Testis (tissue), 3 donors: ENCODE measurements around the gene SVIL. TPM values are rescaled to one million over a fixed set of nuclear protein-coding genes. Genes with fewer than 3 reads are reported as not detected.
"Not testable (repeated sequence)": the region's sequence is repeated elsewhere in the genome, so short reads cannot be mapped to it uniquely, and the experiment has no call there.

Experiments
- DNase-seq: peaks from one replicate; pipeline ENCODE4 v3.0.0-alpha.2; 2019
- H3K27ac ChIP-seq, 2 donors: fragments of 200-600 bp; sonication (generic); one replicate each; pipeline ENCODE4 v1.5.1; 2019
- H3K27me3 ChIP-seq: fragments of 200-600 bp; sonication (generic); one replicate; pipeline ENCODE4 v1.5.1; 2019
- H3K36me3 ChIP-seq: fragments of 200-600 bp; sonication (generic); one replicate; pipeline ENCODE4 v1.5.1; 2017; ENCODE audit warnings: low read depth; ENCODE audit errors: missing control alignments
- H3K4me1 ChIP-seq: fragments of 200-600 bp; sonication (generic); one replicate; pipeline ENCODE4 v1.5.1; 2019
- H3K4me3 ChIP-seq, 2 donors: fragments of 200-600 bp; sonication (generic); one replicate each; pipeline ENCODE4 v1.5.1; 2017 to 2019
- H3K9me3 ChIP-seq: fragments of 200-600 bp; sonication (generic); one replicate; pipeline ENCODE4 v1.5.1; 2017
- POLR2A ChIP-seq: fragments of 450-650 bp; IDR thresholded peaks from one replicate; pipeline ENCODE4 v1.6.1; 2017; ENCODE audit warnings: antibody characterized with exemption, mild to moderate bottlenecking, moderate library complexity
- WGBS, 2 donors: methylation state at CpG; one replicate each; pipeline ENCODE4 v1.1.5; 2018; 5-methylcytosine and 5-hydroxymethylcytosine counted together
- intact Hi-C: fragments of 100-400 bp; cut with DNase I; formaldehyde crosslinking; loops from one replicate; pipeline ENCODE4 v1.15.1; 2023; ENCODE audit warnings: low total_unique reads
- polyA plus RNA-seq: library from polyadenylated mRNA; stranded (reverse); fragments of 350-450 nt; fragmentation: Illumina TruSeq; extraction: RNeasy Lipid Tissue Mini Kit (QIAGEN cat#74804); gene quantifications from one replicate; pipeline ENCODE4 v1.2.3, GENCODE V29; 2014; ENCODE audit warnings: low read depth, low replicate concordance; ENCODE audit not compliant: insufficient read depth
- total RNA-seq, 2 donors: library from RNA; depleted of rRNA; stranded (reverse); fragments of >200 nt; gene quantifications; one replicate each; pipeline ENCODE4 v1.2.3, GENCODE V29; 2016
- TF ChIP-seq, protein P1 (sequence below), 3 experiments: fragments of 450-650 bp in 2 of 3; fragments of 200-600 bp in 1 of 3; sonication (generic) in 1 of 3; IDR thresholded peaks; one replicate each; pipeline ENCODE4 v1.5.1; 2016 to 2019; ENCODE audit warnings: antibody characterized with exemption in 3 of 3, mild to moderate bottlenecking in 2 of 3, moderate library complexity in 1 of 3

SVIL gene
- total and polyA plus RNA-seq, 3 donors from 2014 or later = 44.7 to 67.6 (median 63.1) TPM

DNA sequence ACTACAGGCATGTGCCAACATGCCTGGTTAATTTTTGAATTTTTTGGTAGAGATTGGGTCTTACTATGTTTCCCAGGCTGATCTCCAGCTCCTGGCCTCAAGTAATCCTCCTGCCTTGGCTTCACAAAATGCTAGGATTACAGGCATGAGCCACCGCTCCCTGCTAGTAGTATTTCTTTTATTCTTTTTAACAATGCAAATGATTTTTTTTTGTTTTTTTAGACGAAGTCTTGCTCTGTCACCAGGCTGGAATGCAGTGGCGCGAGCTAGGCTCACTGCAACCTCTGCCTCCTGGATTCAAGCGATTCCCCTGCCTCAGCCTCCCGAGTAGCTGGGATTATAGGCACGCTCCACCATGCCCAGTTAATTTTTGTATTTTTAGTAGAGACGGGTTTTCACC is 58.1 kb downstream of the SVIL start:
- DNase-seq = no peak
- no peak overlapping the region for H3K4me3 ChIP-seq
- no peaks in the 10 kb centered on the region for H3K4me1 ChIP-seq
- H3K9me3 ChIP-seq = no peaks in the 10 kb centered on the region
- TF ChIP-seq, protein P1, sequence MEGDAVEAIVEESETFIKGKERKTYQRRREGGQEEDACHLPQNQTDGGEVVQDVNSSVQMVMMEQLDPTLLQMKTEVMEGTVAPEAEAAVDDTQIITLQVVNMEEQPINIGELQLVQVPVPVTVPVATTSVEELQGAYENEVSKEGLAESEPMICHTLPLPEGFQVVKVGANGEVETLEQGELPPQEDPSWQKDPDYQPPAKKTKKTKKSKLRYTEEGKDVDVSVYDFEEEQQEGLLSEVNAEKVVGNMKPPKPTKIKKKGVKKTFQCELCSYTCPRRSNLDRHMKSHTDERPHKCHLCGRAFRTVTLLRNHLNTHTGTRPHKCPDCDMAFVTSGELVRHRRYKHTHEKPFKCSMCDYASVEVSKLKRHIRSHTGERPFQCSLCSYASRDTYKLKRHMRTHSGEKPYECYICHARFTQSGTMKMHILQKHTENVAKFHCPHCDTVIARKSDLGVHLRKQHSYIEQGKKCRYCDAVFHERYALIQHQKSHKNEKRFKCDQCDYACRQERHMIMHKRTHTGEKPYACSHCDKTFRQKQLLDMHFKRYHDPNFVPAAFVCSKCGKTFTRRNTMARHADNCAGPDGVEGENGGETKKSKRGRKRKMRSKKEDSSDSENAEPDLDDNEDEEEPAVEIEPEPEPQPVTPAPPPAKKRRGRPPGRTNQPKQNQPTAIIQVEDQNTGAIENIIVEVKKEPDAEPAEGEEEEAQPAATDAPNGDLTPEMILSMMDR (IDR thresholded peaks at IDR 0.05) = no peak
- TF ChIP-seq POLR2A = no peak
- no peak overlapping the region for H3K27ac ChIP-seq
- intact Hi-C loops = no loop called here
- WGBS, 2 donors = 88 to 92% methylated on average over 8 of the region's 8 CpGs
- H3K27me3 ChIP-seq = no peaks in the 10 kb centered on the region
- H3K36me3 ChIP-seq = no peaks in the 10 kb centered on the region

DNA sequence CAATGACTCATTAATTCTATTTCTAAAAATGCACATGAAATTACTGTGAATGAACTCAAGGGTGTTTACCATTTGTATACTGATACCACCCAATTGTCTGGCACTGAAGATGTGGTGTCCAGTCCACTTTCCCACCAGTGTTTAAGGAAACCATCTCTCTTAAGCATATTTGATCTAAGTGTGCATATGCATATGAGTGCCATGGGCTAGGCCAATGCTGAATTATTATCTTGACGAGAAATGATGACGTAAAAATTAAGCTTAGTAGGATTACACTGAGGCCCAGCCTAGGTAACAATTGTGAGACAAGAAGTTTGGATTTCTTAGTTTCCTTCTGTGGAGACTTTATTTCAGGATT is 59.7 kb downstream of the SVIL start:
- no peaks in the 10 kb centered on the region for H3K27me3 ChIP-seq
- H3K36me3 ChIP-seq = no peaks in the 10 kb centered on the region
- no peak overlapping the region for H3K27ac ChIP-seq
- DNase-seq = no peak
- TF ChIP-seq, protein P1 (IDR thresholded peaks at IDR 0.05) = no peak
- no peak for TF ChIP-seq POLR2A
- intact Hi-C loops = no loop called here
- WGBS, 2 donors = 94 to 95% methylated on average over 2 of the region's 2 CpGs
- H3K9me3 ChIP-seq = no peaks in the 10 kb centered on the region
- peaks cover 1% of the 10 kb centered on the region for H3K4me1 ChIP-seq
- H3K4me3 ChIP-seq = no peak overlapping the region

DNA sequence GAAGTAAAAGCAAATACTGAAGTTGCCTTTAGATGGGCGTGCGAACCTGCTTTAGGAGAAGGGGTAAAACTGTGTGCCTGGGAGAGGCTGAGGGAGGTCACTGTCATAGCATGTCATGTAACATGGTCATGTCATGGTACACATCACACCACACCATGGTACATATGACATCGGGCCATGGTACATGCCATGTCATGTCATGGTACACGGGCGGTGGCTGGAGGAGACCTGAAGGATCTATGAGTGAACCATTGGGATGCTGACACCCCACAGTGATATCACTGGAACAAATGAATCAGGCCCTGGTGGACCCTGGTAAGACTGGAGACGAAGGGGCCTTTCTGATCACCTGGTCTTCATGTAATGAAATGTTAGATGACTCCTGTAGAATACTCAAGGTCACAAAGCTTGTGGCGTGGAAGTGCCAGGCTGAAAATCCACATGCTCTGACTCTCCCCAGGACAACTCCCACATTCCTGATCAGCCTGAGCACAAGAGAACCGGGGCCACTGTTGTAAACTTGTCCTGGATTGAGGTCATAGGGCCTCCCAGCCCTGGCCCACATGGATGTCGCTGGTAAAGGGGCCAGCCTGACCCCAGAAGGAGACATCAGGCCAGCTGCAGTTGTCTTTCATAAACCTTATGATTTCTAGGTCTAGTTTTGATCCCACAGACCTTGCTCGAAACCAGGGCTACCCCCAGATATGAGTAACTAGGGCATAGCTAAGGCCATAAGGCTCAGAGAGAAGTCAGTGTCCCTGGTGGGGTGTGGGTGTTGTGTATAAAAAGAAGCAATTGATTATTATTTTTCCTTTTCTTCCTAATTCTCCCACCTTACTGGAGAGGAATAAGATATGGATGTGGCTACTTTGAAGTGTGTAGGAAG is 60.3 kb downstream of the SVIL start:
- 70 to 83% methylated on average over 6 to 10 of the region's 10 CpGs for WGBS, 2 donors
- H3K27me3 ChIP-seq = not testable (repeated sequence)

DNA sequence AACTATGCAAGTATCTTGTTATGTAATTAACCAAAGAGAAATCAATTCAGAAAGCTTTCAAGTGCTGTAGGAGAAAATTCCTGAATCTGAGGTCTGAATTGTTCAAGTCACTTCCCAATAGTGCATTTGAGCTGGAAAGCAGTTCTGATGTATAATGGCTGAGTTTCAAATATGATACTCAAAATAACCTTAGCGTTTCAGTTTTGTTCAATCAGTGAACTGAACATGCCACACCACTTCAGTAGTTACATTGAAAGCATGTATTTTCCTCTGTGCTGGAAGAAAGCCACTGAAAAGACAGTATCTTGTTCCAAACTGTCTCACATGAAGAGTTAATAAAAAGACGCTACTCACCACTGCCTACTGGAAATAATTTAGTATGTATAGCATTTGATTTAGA is 64.5 kb downstream of the SVIL start:
- intact Hi-C loops = not testable (repeated sequence)

More for the DNA sequence above, 60.3 kb downstream of the SVIL start:
- H3K36me3 ChIP-seq, H3K9me3 ChIP-seq, DNase-seq, intact Hi-C loops, H3K4me3 ChIP-seq, H3K4me1 ChIP-seq: not testable (repeated sequence)
- peak overlapping the region in 1 of 2 donors; percentile 19 for H3K27ac ChIP-seq

DNA sequence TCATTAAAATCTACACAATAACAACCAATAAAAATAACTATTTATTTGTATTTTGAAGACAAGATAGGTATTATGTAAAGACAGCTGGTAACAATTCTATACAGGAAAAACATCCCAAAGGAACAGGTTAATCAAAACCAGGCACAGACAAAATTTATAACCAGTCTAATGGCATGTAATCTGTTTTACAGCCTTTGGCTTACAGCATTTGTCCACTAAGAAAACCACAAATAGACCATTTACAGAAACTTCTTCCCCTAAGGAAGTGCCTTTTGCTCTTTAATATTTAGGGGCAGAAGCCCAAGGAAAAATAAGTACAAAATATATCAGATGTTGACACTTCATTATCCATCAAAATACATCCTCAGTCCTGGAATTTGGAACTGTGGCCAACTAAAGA is 65.0 kb downstream of the SVIL start:
- DNase-seq = no peak
- Histone ChIP-seq H3K4me1 (peaks cover 8% of the 10 kb centered on the region), H3K4me3 (no peak overlapping the region), H3K9me3 (no peaks in the 10 kb centered on the region), H3K36me3 (no peaks in the 10 kb centered on the region), H3K27me3 (no peaks in the 10 kb centered on the region), H3K27ac (no peak overlapping the region)
- intact Hi-C loops = no loop called here
- TF ChIP-seq, protein P1 (IDR thresholded peaks at IDR 0.05) = no peak
- TF ChIP-seq POLR2A = no peak

More for the DNA sequence above, 64.5 kb downstream of the SVIL start:
- not testable (repeated sequence) for H3K27me3 ChIP-seq, DNase-seq, H3K4me1 ChIP-seq, H3K9me3 ChIP-seq, H3K27ac ChIP-seq, H3K4me3 ChIP-seq, H3K36me3 ChIP-seq
- WGBS, 2 donors = 23 to 43% methylated on average over 2 of the region's 2 CpGs

DNA sequence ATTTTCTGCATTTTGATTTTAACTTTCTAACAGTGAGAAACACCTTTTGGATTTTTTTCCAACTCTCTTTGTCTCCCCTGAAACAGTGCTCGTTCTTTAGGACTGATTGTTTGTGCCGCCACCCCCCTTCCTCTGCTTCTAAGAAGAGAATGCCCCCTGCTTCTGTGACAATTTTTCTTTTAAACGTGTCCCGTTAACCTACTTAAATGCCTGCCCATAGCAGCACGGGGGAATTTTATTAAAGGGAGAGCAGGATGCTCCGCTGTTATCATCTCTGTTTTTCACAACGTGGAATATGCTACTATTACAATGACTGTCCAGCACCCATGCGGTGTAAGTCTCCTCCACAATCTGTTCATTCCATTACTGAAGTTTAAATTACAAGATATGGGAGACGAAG is 67.8 kb downstream of the SVIL start:
- Histone ChIP-seq H3K4me3 (no peak overlapping the region), H3K27me3 (no peaks in the 10 kb centered on the region), H3K4me1 (peaks cover 11% of the 10 kb centered on the region), H3K9me3 (no peaks in the 10 kb centered on the region), H3K27ac (no peak overlapping the region), H3K36me3 (no peaks in the 10 kb centered on the region)
- no peak for TF ChIP-seq POLR2A
- TF ChIP-seq, protein P1 (IDR thresholded peaks at IDR 0.05) = no peak
- 65 to 70% methylated on average over 9 of the region's 9 CpGs for WGBS, 2 donors
- intact Hi-C loops = no loop called here
- DNase-seq = no peak

DNA sequence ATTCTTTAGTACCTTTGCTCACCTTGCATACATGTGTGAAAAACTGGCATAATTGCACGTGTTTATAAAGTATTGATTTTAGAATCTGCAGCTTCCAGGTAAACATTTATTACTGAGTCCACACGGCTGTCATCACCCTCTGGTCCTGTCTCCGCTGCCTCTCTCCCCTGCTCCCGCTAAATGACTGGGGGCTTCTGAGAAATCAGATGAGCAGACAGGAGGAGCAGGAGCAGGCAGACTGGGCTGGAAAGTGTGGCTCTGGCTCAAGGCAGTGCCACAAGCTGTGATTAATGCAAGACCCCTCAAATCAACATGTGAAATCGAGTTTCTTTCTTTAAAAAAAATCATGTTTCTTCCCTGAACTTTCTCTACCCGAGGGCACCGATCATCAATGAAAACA is 68.6 kb downstream of the SVIL start:
- H3K4me1 ChIP-seq = peaks cover 11% of the 10 kb centered on the region
- H3K36me3 ChIP-seq, H3K4me3 ChIP-seq, intact Hi-C loops, H3K27ac ChIP-seq, DNase-seq, H3K27me3 ChIP-seq, H3K9me3 ChIP-seq: not testable (repeated sequence)
- 89 to 90% methylated on average over 7 of the region's 7 CpGs for WGBS, 2 donors
